CD4-positive, alpha-beta T cell treated with Interleukin-15 for 1 hour (primary cell): ENCODE measurements around the gene HAGHL.

Experiments
- DNase-seq: peaks from one replicate; pipeline ENCODE4 v3.0.0-alpha.2; 2020

HAGHL gene

GRCh38 chr16:708959-709358 lies 17.9 kb upstream of the HAGHL start:
- DNase-seq = no peak

GRCh38 chr16:709566-710499 lies 17.1 kb upstream of the HAGHL start:
- no peak for DNase-seq

- no peak for DNase-seq
Measured at GRCh38 chr16:710500-711075, 16.3 kb upstream of the HAGHL start.

- no peak for DNase-seq
Measured at GRCh38 chr16:711084-711483, 15.8 kb upstream of the HAGHL start.

- peak; percentile 78 for DNase-seq
Measured at GRCh38 chr16:711548-712320, 15.2 kb upstream of the HAGHL start.

- DNase-seq = peak; percentile 41
Measured at GRCh38 chr16:712740-713250, 14.1 kb upstream of the HAGHL start.

GRCh38 chr16:714079-714478 lies 12.8 kb upstream of the HAGHL start:
- DNase-seq = no peak

- peak; percentile 85 for DNase-seq
Measured at GRCh38 chr16:714558-715476, 12.1 kb upstream of the HAGHL start, which contains the start of gene METRN. Gene METRN, plus strand, starts transcription at chr16:715118. Its CDS starts 172 bp downstream, at chr16:715290.

GRCh38 chr16:715477-716199 lies 11.3 kb upstream of the HAGHL start:
- no peak for DNase-seq

- DNase-seq = no peak
Measured at GRCh38 chr16:716200-716568, 10.7 kb upstream of the HAGHL start.

GRCh38 chr16:716768-717325 lies 10.1 kb upstream of the HAGHL start:
- no peak for DNase-seq

- no peak for DNase-seq
Measured at GRCh38 chr16:717450-718245, 9.3 kb upstream of the HAGHL start.

- no peak for DNase-seq
Measured at GRCh38 chr16:718389-718788, 8.5 kb upstream of the HAGHL start.

GRCh38 chr16:718922-719321 lies 8.0 kb upstream of the HAGHL start:
- DNase-seq = no peak

GRCh38 chr16:719815-720446 lies 7.0 kb upstream of the HAGHL start:
- no peak for DNase-seq

GRCh38 chr16:720447-720989 lies 6.4 kb upstream of the HAGHL start:
- no peak for DNase-seq

- peak; percentile 85 for DNase-seq
Measured at GRCh38 chr16:720990-721764, 5.7 kb upstream of the HAGHL start, which contains the start of gene ANTKMT. Gene ANTKMT, plus strand, starts transcription at chr16:721146. Its CDS starts 129 bp downstream, at chr16:721275.

- no peak for DNase-seq
Measured at GRCh38 chr16:721765-722540, 5.0 kb upstream of the HAGHL start.
